Esophagus squamous epithelium (tissue), 5 donors: ENCODE data around the gene CMTM3. TPM values are rescaled to one million over a fixed set of nuclear protein-coding genes. Genes with fewer than 3 reads are reported as not detected.

Source experiments
- DNase-seq: peaks from one replicate; lab custom pipeline; 2025; lab: John Stamatoyannopoulos, UW
- H3K27ac ChIP-seq, 4 donors: fragments of 200-600 bp; sonication (generic); one replicate each; pipeline ENCODE4 v1.5.1; 2016 to 2019; ENCODE audit warnings: mild to moderate bottlenecking in 1 of 4
- H3K27me3 ChIP-seq, 4 donors: fragments of 200-600 bp; sonication (generic); 1 replicate in 3 of 4; 2 replicates in 1 of 4; pipeline versions ENCODE4 v1.5.1 to v1.6.0; 2017 to 2021; ENCODE audit warnings: antibody characterized with exemption in 1 of 4
- H3K36me3 ChIP-seq, 3 donors: fragments of 200-600 bp; sonication (generic); one replicate each; pipeline ENCODE4 v1.5.1; 2016 to 2019
- H3K4me1 ChIP-seq, 3 donors: fragments of 200-600 bp; sonication (generic); one replicate each; pipeline ENCODE4 v1.5.1; 2017 to 2019
- H3K4me3 ChIP-seq, 4 donors: fragments of 200-600 bp; sonication (generic); 1 replicate in 3 of 4; 2 replicates in 1 of 4; pipeline ENCODE4 v1.5.1; 2016 to 2019; ENCODE audit warnings: mild to moderate bottlenecking in 2 of 4, moderate library complexity in 1 of 4
- H3K9me3 ChIP-seq, 3 donors: fragments of 200-600 bp; sonication (generic); one replicate each; pipeline ENCODE4 v1.5.1; 2016 to 2019
- POLR2A ChIP-seq, 4 donors: fragments of 450-650 bp; IDR thresholded peaks; one replicate each; pipeline ENCODE4 v1.6.1; 2017; ENCODE audit warnings: antibody characterized with exemption in 4 of 4, mild to moderate bottlenecking in 4 of 4, moderate library complexity in 3 of 4
- WGBS, 2 donors: methylation state at CpG; one replicate each; pipeline ENCODE4 v1.1.5; 2018; 5-methylcytosine and 5-hydroxymethylcytosine counted together
- intact Hi-C: fragments of 100-400 bp; cut with DNase I; formaldehyde crosslinking; loops from one replicate; pipeline ENCODE4 v1.15.0; 2022
- total RNA-seq, 4 donors: library from RNA; depleted of rRNA; stranded (reverse); fragments of >200 nt; gene quantifications; one replicate each; pipeline ENCODE4 v1.1.0, GENCODE V29; 2016
- TF ChIP-seq, protein P1 (sequence below), 6 experiments: fragments of 450-650 bp in 4 of 6; fragments of 200-600 bp in 2 of 6; sonication (generic) in 2 of 6; IDR thresholded peaks; one replicate each; pipeline ENCODE4 v1.5.1; 2016 to 2019; ENCODE audit warnings: antibody characterized with exemption in 6 of 6, mild to moderate bottlenecking in 4 of 6, moderate library complexity in 4 of 6
- donor health status: DM: yes; HTN: yes; CAD: no.

The CMTM3 gene
- total RNA-seq, 4 donors from 2014 or later, result 4.0 to 19.6 (median 8.9) TPM

DNA sequence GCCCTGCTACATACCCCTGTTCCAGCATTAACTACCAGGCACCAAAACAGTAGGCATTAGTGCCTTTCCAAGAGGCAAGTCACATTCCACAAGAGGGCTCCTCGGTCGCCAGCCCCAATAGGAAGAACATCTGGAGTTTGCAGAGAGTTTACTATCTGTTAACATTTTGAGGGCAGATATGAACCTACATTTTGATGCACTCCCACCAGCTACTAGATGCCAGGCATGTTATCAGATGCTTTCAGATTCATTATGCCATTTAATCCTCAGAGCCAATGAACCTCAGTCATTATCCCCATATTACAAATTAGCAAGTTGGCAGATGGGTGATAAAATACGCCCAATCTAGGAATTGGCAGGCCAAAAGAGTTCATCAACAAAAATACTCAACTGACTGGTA is 29.4 kb upstream of the CMTM3 start:
- Histone ChIP-seq H3K9me3 (no peaks in the 10 kb centered on the region), H3K4me3 (no peak overlapping the region), H3K27me3 (peaks cover 0 to 37% (median 0%) of the 10 kb centered on the region in 4 donors), H3K27ac (no peak overlapping the region), H3K36me3 (no peaks in the 10 kb centered on the region), H3K4me1 (peaks cover 7 to 23% (median 14%) of the 10 kb centered on the region in 3 donors)
- WGBS, 2 donors, result 84 to 98% methylated on average over 3 of the region's 3 CpGs
- intact Hi-C loops, result no loop called here
- TF ChIP-seq, protein P1, sequence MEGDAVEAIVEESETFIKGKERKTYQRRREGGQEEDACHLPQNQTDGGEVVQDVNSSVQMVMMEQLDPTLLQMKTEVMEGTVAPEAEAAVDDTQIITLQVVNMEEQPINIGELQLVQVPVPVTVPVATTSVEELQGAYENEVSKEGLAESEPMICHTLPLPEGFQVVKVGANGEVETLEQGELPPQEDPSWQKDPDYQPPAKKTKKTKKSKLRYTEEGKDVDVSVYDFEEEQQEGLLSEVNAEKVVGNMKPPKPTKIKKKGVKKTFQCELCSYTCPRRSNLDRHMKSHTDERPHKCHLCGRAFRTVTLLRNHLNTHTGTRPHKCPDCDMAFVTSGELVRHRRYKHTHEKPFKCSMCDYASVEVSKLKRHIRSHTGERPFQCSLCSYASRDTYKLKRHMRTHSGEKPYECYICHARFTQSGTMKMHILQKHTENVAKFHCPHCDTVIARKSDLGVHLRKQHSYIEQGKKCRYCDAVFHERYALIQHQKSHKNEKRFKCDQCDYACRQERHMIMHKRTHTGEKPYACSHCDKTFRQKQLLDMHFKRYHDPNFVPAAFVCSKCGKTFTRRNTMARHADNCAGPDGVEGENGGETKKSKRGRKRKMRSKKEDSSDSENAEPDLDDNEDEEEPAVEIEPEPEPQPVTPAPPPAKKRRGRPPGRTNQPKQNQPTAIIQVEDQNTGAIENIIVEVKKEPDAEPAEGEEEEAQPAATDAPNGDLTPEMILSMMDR (IDR thresholded peaks at IDR 0.05), result no peak
- no peak for TF ChIP-seq POLR2A (IDR thresholded peaks at IDR 0.05)
- no peak for DNase-seq

DNA sequence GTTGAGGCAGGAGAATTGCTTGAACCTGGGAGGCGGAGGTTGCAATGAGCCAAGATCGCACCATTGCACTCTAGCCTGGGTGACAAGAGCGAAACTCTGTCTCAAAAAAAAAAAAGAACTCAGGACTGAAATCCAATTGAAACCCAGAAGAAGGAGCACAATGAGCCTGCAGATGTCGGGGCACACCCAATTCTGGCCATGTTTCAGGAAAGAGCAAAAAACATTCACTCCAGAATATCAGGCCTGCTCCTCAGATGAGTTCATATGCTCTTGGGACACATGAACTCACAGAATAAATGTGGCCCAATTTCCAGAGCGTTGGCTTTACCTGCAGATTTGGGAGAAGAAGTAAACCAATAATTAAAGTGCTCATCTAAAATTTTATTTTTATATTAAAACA is 28.2 kb upstream of the CMTM3 start:
- Histone ChIP-seq H3K27me3 (peaks cover 0 to 37% (median 0%) of the 10 kb centered on the region in 4 donors), H3K4me1 (peaks cover 7 to 29% (median 14%) of the 10 kb centered on the region in 3 donors), H3K27ac (no peak overlapping the region), H3K4me3 (no peak overlapping the region), H3K36me3 (no peaks in the 10 kb centered on the region), H3K9me3 (no peaks in the 10 kb centered on the region)
- intact Hi-C loops, result no loop called here
- DNase-seq, result no peak
- 87 to 89% methylated on average over 5 of the region's 5 CpGs for WGBS, 2 donors
- TF ChIP-seq POLR2A (IDR thresholded peaks at IDR 0.05), result no peak
- TF ChIP-seq, protein P1 (IDR thresholded peaks at IDR 0.05), result no peak

DNA sequence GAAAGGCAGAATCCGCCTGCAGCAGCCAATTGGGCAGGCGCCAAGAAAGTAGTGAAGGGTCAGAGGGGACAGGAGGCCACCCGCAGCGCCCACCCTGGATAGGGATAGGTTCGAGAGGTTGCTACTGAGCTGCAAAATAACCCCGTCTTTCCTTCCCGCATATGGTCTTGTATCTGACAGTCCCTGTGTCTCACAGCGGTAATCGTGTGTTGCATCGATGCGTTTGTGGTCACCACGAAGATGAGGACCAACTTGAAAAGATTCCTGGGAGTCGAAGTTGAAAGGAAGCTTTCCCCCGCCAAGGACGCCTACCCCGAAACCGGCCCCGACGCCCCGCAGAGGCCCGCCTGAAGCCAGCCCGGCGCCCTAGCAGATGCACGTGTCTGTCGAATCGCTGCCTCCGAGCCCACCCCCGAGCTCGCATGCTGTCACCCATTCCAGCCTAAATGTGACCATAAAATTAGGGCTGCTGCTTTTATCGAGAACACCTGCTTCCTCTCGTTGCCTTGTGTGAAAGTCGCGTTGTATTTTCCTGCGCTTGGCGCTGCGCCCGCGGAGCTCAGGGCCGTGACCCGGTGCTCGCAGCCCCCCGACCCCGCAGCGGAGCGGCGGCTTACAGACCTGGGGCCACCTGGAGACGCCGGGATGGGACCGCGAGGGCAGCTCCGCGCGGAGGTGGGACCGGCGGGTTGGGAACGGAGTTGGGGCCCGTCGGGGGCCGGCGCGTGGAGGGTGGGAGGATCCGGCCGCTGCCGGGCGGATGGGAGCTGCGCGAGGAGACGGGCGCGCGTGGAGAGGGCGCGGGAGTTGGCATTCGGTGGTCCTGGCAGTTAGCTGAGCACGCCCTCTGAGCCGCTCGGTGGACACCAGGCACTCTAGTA is 25.6 kb upstream of the CMTM3 start, which contains the start of gene CMTM2:
TSS of gene CMTM2 (plus strand) at position 813 of the 881 bp plus-strand sequence. CDS start 145 bp downstream, outside the sequence.
- DNase-seq, result no peak
- intact Hi-C loops, result no loop called here
- H3K4me1 ChIP-seq, result peaks cover 7 to 32% (median 14%) of the 10 kb centered on the region in 3 donors
- H3K27ac ChIP-seq, result no peak within 1 kb of the TSS
- TF ChIP-seq, protein P1 (IDR thresholded peaks at IDR 0.05), result no peak
- TF ChIP-seq POLR2A (IDR thresholded peaks at IDR 0.05), result no peak
- no peaks in the 10 kb centered on the region for H3K36me3 ChIP-seq
- peak within 1 kb of the TSS in 3 of 4 donors; percentile 21 to 58 (median 38) for H3K4me3 ChIP-seq
- 14 to 59% methylated on average over 11 to 33 of the region's 77 CpGs for WGBS, 2 donors
- H3K27me3 ChIP-seq, result peaks cover 0 to 37% (median 0%) of the 10 kb centered on the region in 4 donors
- H3K9me3 ChIP-seq, result no peaks in the 10 kb centered on the region

DNA sequence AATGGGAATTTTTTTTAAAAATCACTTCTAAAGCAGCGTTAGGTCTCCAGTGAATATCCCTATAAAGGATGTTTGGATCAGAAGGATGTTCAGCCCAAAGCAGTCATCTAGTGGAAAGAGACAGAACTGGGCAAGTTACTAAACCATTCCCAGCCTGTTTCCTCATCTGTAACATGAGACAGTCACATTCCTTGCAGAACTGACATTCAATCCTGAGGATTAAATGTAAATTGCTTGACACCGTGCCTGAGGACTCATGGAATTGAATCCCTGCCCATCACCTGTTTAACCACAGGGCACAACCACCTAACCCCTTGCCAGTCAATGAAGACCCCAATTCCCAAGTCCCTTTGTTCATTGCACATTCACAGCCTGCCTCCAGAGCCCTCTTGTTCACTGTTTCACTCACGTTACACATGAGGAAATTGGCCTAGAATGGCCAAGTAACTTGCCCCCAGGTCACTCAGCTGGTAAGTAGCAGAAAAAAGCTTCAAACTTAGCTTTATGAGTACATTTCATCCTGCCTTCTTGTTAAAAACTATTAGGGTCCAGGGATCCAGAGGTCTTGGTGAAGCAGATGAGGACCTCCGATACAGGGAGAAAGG is 23.8 kb upstream of the CMTM3 start:
- no peak for DNase-seq
- Histone ChIP-seq H3K4me1 (peaks cover 7 to 32% (median 14%) of the 10 kb centered on the region in 3 donors), H3K36me3 (no peaks in the 10 kb centered on the region), H3K27me3 (peaks cover 0 to 31% (median 0%) of the 10 kb centered on the region in 4 donors), H3K4me3 (no peak overlapping the region), H3K9me3 (no peaks in the 10 kb centered on the region), H3K27ac (no peak overlapping the region)
- no peak for TF ChIP-seq POLR2A (IDR thresholded peaks at IDR 0.05)
- TF ChIP-seq, protein P1 (IDR thresholded peaks at IDR 0.05), result peak in 1 of 6 experiments; percentile 5
- intact Hi-C loops, result no loop called here
- WGBS, 2 donors, result 48 to 76% methylated on average over 4 of the region's 4 CpGs
